ENCODE measurements around the gene MAPK7. TPM values are rescaled to one million over a fixed set of nuclear protein-coding genes. Genes with fewer than 3 reads are reported as not detected.

The MAPK7 gene
- total RNA-seq, 1 donor from 2014 or later = 25.1 TPM

- Histone ChIP-seq H3K4me3 (ENCODE audit: insufficient read depth, low read depth, low read length) (no peak overlapping the region), H3K9me3 (ENCODE audit: insufficient read depth, low read depth, low read length) (no peaks in the 10 kb centered on the region), H3K79me2 (ENCODE audit: insufficient read depth, low read length) (no peaks in the 10 kb centered on the region), H3K4me2 (ENCODE audit: low read length) (no peak overlapping the region), H3K9ac (ENCODE audit: low read length) (no peak overlapping the region), H3K36me3 (ENCODE audit: insufficient read depth, low read length) (no peaks in the 10 kb centered on the region), H3K4me1 (ENCODE audit: insufficient read depth, low read length) (peaks cover 10% of the 10 kb centered on the region), H3K27ac (ENCODE audit: low read depth, low read length) (no peak overlapping the region), H3K27me3 (ENCODE audit: insufficient read depth, low read length) (no peaks in the 10 kb centered on the region), H4K20me1 (ENCODE audit: insufficient read depth, low read length) (no peaks in the 10 kb centered on the region), H2AFZ (ENCODE audit: low read depth, low read length) (no peak overlapping the region)
- FAIRE-seq = no peak
- TF ChIP-seq EZH2 (IDR thresholded peaks at IDR 0.05; ENCODE audit: insufficient read depth, low read length) (no peak), CTCF (IDR thresholded peaks at IDR 0.05; ENCODE audit: insufficient read depth, low read depth, low read length) (no peak)
- no peak overlapping the region for H3K27ac Mint-ChIP-seq (ENCODE audit: unreplicated experiment)
- peaks cover 8% of the 10 kb centered on the region for H3K4me1 Mint-ChIP-seq (ENCODE audit: low read depth, unreplicated experiment)
- no peaks in the 10 kb centered on the region for H3K9me3 Mint-ChIP-seq (ENCODE audit: unreplicated experiment)
- H3K36me3 Mint-ChIP-seq (ENCODE audit: low read depth, unreplicated experiment) = no peaks in the 10 kb centered on the region
- no peak overlapping the region for H3K4me3 Mint-ChIP-seq (ENCODE audit: unreplicated experiment)
- H3K27me3 Mint-ChIP-seq (ENCODE audit: low read depth, unreplicated experiment) = no peaks in the 10 kb centered on the region
- DNase-seq (ENCODE audit: low read depth) = no peak
Observed at GRCh38 chr17:19372866-19373504, 5.3 kb upstream of the MAPK7 start.

DNA sequence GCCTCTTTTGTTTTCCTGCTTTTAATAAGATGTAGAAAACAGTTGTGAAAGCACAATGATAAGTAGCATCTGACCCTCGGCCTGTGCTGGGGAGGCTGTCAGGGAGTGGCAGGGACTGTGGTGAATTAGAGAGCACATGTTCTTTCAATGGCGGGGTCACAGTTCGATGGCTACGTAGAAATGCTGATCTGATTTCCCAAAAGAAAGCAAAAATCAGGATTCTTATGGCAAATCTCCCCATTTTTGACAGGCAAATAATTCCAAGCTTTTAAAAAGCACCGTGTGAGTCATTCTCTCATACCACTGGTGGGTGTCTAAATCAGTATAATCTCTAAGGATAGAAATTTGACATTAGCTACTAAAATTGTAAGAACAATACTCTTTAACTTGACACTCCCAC, 4.2 kb upstream of the MAPK7 start:
- FAIRE-seq = no peak
- no peak overlapping the region for H3K9ac ChIP-seq (ENCODE audit: low read length)
- no peak overlapping the region for H2AFZ ChIP-seq (ENCODE audit: low read depth, low read length)
- H3K9me3 Mint-ChIP-seq (ENCODE audit: unreplicated experiment) = no peaks in the 10 kb centered on the region
- no peak overlapping the region for H3K4me3 Mint-ChIP-seq (ENCODE audit: unreplicated experiment)
- peaks cover 7% of the 10 kb centered on the region for H3K4me1 ChIP-seq (ENCODE audit: insufficient read depth, low read length)
- H3K9me3 ChIP-seq (ENCODE audit: insufficient read depth, low read depth, low read length) = no peaks in the 10 kb centered on the region
- H3K27me3 Mint-ChIP-seq (ENCODE audit: low read depth, unreplicated experiment) = no peaks in the 10 kb centered on the region
- no peak overlapping the region for H3K27ac ChIP-seq (ENCODE audit: low read depth, low read length)
- H3K79me2 ChIP-seq (ENCODE audit: insufficient read depth, low read length) = peaks cover 8% of the 10 kb centered on the region
- peaks cover 9% of the 10 kb centered on the region for H3K4me1 Mint-ChIP-seq (ENCODE audit: low read depth, unreplicated experiment)
- H3K27ac Mint-ChIP-seq (ENCODE audit: unreplicated experiment) = no peak overlapping the region
- no peaks in the 10 kb centered on the region for H3K36me3 Mint-ChIP-seq (ENCODE audit: low read depth, unreplicated experiment)
- TF ChIP-seq EZH2 (IDR thresholded peaks at IDR 0.05; ENCODE audit: insufficient read depth, low read length) = no peak
- no peak for TF ChIP-seq CTCF (IDR thresholded peaks at IDR 0.05; ENCODE audit: insufficient read depth, low read depth, low read length)
- no peak overlapping the region for H3K4me3 ChIP-seq (ENCODE audit: insufficient read depth, low read depth, low read length)
- DNase-seq (ENCODE audit: low read depth) = peak; percentile 14
- H3K27me3 ChIP-seq (ENCODE audit: insufficient read depth, low read length) = no peaks in the 10 kb centered on the region
- H3K36me3 ChIP-seq (ENCODE audit: insufficient read depth, low read length) = no peaks in the 10 kb centered on the region
- no peak overlapping the region for H3K4me2 ChIP-seq (ENCODE audit: low read length)
- peaks cover 5% of the 10 kb centered on the region for H4K20me1 ChIP-seq (ENCODE audit: insufficient read depth, low read length)

- TF ChIP-seq CTCF (IDR thresholded peaks at IDR 0.05; ENCODE audit: insufficient read depth, low read depth, low read length) = no peak
- no peak for TF ChIP-seq EZH2 (IDR thresholded peaks at IDR 0.05; ENCODE audit: insufficient read depth, low read length)
- Histone ChIP-seq H3K9ac (ENCODE audit: low read length) (no peak overlapping the region), H3K27ac (ENCODE audit: low read depth, low read length) (no peak overlapping the region), H3K79me2 (ENCODE audit: insufficient read depth, low read length) (peaks cover 24% of the 10 kb centered on the region), H3K27me3 (ENCODE audit: insufficient read depth, low read length) (no peaks in the 10 kb centered on the region), H3K36me3 (ENCODE audit: insufficient read depth, low read length) (peaks cover 12% of the 10 kb centered on the region), H3K4me3 (ENCODE audit: insufficient read depth, low read depth, low read length) (no peak overlapping the region), H2AFZ (ENCODE audit: low read depth, low read length) (no peak overlapping the region), H3K4me2 (ENCODE audit: low read length) (no peak overlapping the region), H3K4me1 (ENCODE audit: insufficient read depth, low read length) (peaks cover 13% of the 10 kb centered on the region), H4K20me1 (ENCODE audit: insufficient read depth, low read length) (peaks cover 21% of the 10 kb centered on the region), H3K9me3 (ENCODE audit: insufficient read depth, low read depth, low read length) (no peaks in the 10 kb centered on the region)
- Mint-ChIP-seq H3K27me3 (ENCODE audit: low read depth, unreplicated experiment) (no peaks in the 10 kb centered on the region), H3K4me1 (ENCODE audit: low read depth, unreplicated experiment) (peaks cover 15% of the 10 kb centered on the region), H3K4me3 (ENCODE audit: unreplicated experiment) (peak overlapping the region; percentile 71), H3K27ac (ENCODE audit: unreplicated experiment) (no peak overlapping the region), H3K9me3 (ENCODE audit: unreplicated experiment) (no peaks in the 10 kb centered on the region), H3K36me3 (ENCODE audit: low read depth, unreplicated experiment) (peaks cover 8% of the 10 kb centered on the region)
- DNase-seq (ENCODE audit: low read depth) (no peak), FAIRE-seq (peak; percentile 49)
Observed at GRCh38 chr17:19375732-19376131, 2.6 kb upstream of the MAPK7 start.
